Measurements from ENCODE around the gene PREPL.

GRCh38 chr2:44342854-44343253 is 18.4 kb downstream of the PREPL start:
- TF ChIP-seq CTCF (IDR thresholded peaks at IDR 0.05; ENCODE audit: low read length) (peak; percentile 58), EZH2phosphoT487 (IDR thresholded peaks at IDR 0.05; ENCODE audit: low read length) (no peak), EZH2 (optimal IDR thresholded peaks at IDR 0.05; ENCODE audit: low read depth, low read length) (no peak)
